ENCODE data around the gene SSC4D. TPM values are rescaled to one million over a fixed set of nuclear protein-coding genes. Genes with fewer than 3 reads are reported as not detected.
"Not testable (repeated sequence)": the region's sequence is repeated elsewhere in the genome, so short reads cannot be mapped to it uniquely, and the experiment has no call there.

The SSC4D gene
- total RNA-seq, 1 experiment from 2014 or later = not detected

DNA sequence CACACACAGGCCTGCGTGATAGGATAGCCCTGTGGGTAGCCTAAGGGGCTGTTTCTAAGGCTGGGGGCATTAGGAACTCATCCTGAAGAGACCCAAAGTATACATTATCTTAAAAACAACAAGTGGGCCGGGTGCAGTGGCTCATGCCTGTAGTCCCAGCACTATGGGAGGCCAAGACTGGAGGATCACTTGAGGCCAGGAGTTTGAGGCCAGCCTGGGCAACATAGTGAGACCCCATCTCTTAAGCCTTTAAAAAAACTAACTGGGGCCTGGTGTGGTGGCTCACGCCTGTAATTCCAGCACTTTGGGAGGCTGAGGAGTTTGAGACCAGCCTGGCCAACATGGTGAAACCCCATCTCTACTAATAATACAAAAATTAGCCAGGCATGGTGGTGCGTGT lies 16.1 kb upstream of the SSC4D start:
- not testable (repeated sequence) for H3K9ac ChIP-seq (ENCODE audit: low read length); H3K27me3 ChIP-seq (ENCODE audit: low read length); DNase-seq; H3K9me2 ChIP-seq (replicated peaks; ENCODE audit: insufficient read depth, low read length); H4K20me1 ChIP-seq (ENCODE audit: insufficient read depth, low read depth, low read length); H3K4me1 ChIP-seq (ENCODE audit: low read length); H3K4me3 ChIP-seq (ENCODE audit: low read length); H3K36me3 ChIP-seq (ENCODE audit: insufficient read depth, low read length); H3K79me2 ChIP-seq (ENCODE audit: low read length); H3K27ac ChIP-seq (ENCODE audit: low read length); H3K4me2 ChIP-seq (ENCODE audit: low read depth, low read length, poor library complexity, severe bottlenecking); H3K9me3 ChIP-seq (ENCODE audit: low read length); H2AFZ ChIP-seq (ENCODE audit: low read length)

DNA sequence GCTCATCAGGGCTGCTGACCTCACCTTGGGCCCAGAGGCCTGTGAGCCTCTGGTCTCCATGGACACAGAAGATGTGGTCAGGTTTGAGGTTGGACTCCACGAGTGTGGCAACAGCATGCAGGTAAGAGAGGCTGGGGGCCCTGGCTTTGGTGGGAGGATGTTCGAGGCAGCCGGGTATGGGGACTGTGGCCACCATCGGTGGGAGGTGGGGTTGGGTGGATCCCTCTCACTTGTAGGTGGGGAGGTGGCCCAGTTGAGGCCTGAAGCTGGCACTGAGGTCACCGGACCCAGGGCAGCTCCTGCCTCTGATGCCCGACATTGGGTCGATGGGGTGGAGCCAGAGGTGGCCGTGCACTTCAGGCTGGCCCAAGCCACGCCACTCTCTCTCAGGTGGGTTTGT lies 15.7 kb upstream of the SSC4D start:
- Histone ChIP-seq H3K4me1 (ENCODE audit: low read length) (peaks cover 5% of the 10 kb centered on the region), H4K20me1 (ENCODE audit: insufficient read depth, low read depth, low read length) (no peaks in the 10 kb centered on the region), H3K9me3 (ENCODE audit: low read length) (no peaks in the 10 kb centered on the region), H3K9me2 (replicated peaks; ENCODE audit: insufficient read depth, low read length) (no peaks in the 10 kb centered on the region), H3K4me3 (ENCODE audit: low read length) (no peak overlapping the region), H3K79me2 (ENCODE audit: low read length) (no peaks in the 10 kb centered on the region), H3K27ac (ENCODE audit: low read length) (no peak overlapping the region), H3K4me2 (ENCODE audit: low read depth, low read length, poor library complexity, severe bottlenecking) (no peak overlapping the region), H3K36me3 (ENCODE audit: insufficient read depth, low read length) (no peaks in the 10 kb centered on the region), H3K9ac (ENCODE audit: low read length) (no peak overlapping the region), H2AFZ (ENCODE audit: low read length) (no peak overlapping the region), H3K27me3 (ENCODE audit: low read length) (no peaks in the 10 kb centered on the region)
- no peak for DNase-seq

DNA sequence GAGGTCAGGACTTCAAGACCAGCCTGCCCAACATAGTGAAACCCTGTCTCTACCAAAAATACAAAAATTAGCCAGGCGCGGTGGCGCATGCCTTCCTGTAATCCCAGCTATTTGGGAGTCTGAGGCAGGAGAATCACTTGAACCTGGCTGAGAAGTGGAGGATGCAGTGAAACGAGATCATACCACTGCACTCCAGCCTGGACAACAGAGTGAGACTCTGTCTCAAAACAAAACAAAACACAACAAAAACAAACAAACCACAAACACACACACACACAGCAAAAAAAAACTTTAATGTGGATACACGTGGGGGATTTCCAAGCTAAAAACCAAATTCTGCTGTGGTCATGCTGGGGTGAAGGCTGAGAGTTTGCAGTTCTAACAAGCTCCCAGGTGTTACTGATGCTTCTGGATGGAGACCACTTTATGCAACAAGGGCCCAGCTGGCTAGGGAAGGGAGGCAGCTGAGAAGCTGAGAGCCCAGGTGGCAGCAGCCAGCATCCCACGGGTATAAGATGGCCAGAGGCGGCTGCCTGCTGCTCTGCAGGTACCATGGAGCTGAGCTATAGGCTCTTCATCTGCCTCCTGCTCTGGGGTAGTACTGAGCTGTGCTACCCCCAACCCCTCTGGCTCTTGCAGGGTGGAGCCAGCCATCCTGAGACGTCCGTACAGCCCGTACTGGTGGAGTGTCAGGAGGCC lies 15.1 kb upstream of the SSC4D start, which contains the start of gene ZP3:
TSS of gene ZP3 (plus strand) at position 538 of the 699 bp plus-strand sequence. CDS start at position 553, 15 bp downstream.
- no peaks in the 10 kb centered on the region for H3K27me3 ChIP-seq (ENCODE audit: low read length)
- H3K4me1 ChIP-seq (ENCODE audit: low read length) = peaks cover 5% of the 10 kb centered on the region
- no peaks in the 10 kb centered on the region for H3K79me2 ChIP-seq (ENCODE audit: low read length)
- no peak within 1 kb of the TSS for H3K4me2 ChIP-seq (ENCODE audit: low read depth, low read length, poor library complexity, severe bottlenecking)
- no peaks in the 10 kb centered on the region for H3K36me3 ChIP-seq (ENCODE audit: insufficient read depth, low read length)
- no peak within 1 kb of the TSS for H3K9ac ChIP-seq (ENCODE audit: low read length)
- no peaks in the 10 kb centered on the region for H4K20me1 ChIP-seq (ENCODE audit: insufficient read depth, low read depth, low read length)
- no peak within 1 kb of the TSS for H2AFZ ChIP-seq (ENCODE audit: low read length)
- no peak within 1 kb of the TSS for H3K4me3 ChIP-seq (ENCODE audit: low read length)
- DNase-seq = no peak
- H3K9me2 ChIP-seq (replicated peaks; ENCODE audit: insufficient read depth, low read length) = no peaks in the 10 kb centered on the region
- H3K27ac ChIP-seq (ENCODE audit: low read length) = no peak within 1 kb of the TSS
- H3K9me3 ChIP-seq (ENCODE audit: low read length) = no peaks in the 10 kb centered on the region

DNA sequence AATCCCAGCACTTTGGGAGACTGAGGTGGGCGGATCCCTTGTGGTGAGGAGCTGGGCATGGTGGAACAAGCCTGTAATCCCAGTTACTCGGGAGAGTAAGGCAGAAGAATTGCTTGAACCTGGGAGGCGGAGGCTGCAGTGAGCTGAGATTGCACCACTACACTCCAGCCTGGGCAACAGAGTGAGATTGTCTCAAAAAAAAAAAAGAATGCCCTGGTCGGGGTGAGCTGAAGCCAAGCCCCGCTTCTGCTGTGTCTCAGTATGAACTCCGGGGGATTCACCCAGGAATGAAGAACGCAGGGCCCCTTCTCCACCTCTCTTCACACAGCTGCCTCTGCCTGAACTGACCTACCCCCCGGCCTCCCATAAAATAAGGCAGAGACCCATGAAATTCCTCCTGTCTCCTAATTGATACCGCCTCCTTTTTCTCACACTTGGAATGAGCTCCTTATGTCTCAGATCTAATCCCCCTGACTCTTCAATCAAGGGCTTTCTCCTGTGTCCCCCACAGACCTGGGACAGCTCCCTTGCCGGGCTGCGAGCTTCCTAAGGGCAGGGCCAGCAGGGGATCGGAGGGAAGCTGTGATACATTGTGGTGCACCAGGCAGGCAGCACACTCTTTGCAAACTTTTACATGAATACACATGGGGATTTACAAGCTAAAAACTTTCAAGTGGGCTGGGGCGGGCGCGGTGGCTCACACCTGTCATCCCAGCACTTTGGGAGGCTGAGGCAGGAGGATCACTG lies 14.3 kb upstream of the SSC4D start:
- DNase-seq = no peak
- Histone ChIP-seq H4K20me1 (ENCODE audit: insufficient read depth, low read depth, low read length) (no peaks in the 10 kb centered on the region), H3K79me2 (ENCODE audit: low read length) (no peaks in the 10 kb centered on the region), H3K4me1 (ENCODE audit: low read length) (peaks cover 5% of the 10 kb centered on the region), H3K27ac (ENCODE audit: low read length) (no peak overlapping the region), H3K27me3 (ENCODE audit: low read length) (no peaks in the 10 kb centered on the region), H3K9me3 (ENCODE audit: low read length) (no peaks in the 10 kb centered on the region), H3K9me2 (replicated peaks; ENCODE audit: insufficient read depth, low read length) (no peaks in the 10 kb centered on the region), H2AFZ (ENCODE audit: low read length) (no peak overlapping the region), H3K36me3 (ENCODE audit: insufficient read depth, low read length) (no peaks in the 10 kb centered on the region), H3K4me2 (ENCODE audit: low read depth, low read length, poor library complexity, severe bottlenecking) (no peak overlapping the region), H3K9ac (ENCODE audit: low read length) (no peak overlapping the region), H3K4me3 (ENCODE audit: low read length) (no peak overlapping the region)

DNA sequence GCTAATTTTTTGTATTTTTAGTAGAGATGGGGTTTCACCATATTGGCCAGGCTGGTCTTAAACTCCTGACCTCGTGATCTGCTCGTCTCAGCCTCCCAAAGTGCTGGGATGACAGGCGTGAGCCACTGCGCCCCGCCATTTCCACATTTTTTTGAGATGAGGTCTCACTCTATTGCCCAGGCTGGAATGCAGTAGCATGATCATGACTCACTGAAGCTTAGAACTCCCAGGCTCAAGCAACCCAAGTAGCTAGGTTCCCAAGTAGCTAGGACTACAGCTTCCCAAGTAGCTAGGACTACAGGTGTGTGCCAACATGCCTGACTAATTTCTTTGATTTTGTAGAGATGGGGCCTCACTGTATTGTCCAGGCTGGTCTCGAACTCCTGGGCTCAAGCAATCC lies 11.6 kb upstream of the SSC4D start:
- H4K20me1 ChIP-seq (ENCODE audit: insufficient read depth, low read depth, low read length); H3K9me3 ChIP-seq (ENCODE audit: low read length); H3K36me3 ChIP-seq (ENCODE audit: insufficient read depth, low read length); H3K79me2 ChIP-seq (ENCODE audit: low read length); H2AFZ ChIP-seq (ENCODE audit: low read length); DNase-seq; H3K9me2 ChIP-seq (replicated peaks; ENCODE audit: insufficient read depth, low read length); H3K27me3 ChIP-seq (ENCODE audit: low read length); H3K27ac ChIP-seq (ENCODE audit: low read length); H3K4me3 ChIP-seq (ENCODE audit: low read length); H3K4me1 ChIP-seq (ENCODE audit: low read length); H3K4me2 ChIP-seq (ENCODE audit: low read depth, low read length, poor library complexity, severe bottlenecking); H3K9ac ChIP-seq (ENCODE audit: low read length): not testable (repeated sequence)

DNA sequence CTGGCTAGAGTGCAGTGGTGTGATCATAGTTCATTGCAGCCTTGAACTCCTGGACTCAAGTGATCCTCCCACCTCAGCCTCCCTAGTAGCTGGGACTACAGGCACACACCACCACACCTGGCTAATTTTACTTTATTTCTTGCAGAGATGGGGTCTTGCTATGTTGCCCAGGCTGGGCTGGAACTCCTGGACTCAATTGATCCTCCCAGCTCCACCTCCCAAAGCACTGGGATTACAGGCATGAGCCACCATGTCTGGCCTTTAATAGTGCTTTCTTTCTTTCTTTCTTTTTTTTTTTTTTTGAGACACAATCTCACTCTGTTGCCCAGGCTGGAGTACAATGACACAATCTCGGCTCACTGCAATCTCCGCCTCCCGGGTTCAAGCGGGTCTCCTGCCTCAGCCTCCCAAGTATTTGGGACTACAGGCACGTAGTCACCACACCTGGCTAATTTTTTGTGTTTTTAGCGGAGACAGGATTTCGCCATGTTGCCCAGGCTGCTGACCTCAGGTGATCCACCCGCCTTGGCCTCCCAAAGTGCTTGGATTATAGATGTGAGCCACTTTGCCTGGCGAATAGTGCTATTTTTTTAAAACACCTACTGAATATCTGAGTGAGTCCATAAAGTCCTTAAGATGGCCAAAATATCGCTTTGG lies 8.3 kb upstream of the SSC4D start:
- H2AFZ ChIP-seq (ENCODE audit: low read length); H3K79me2 ChIP-seq (ENCODE audit: low read length); H3K36me3 ChIP-seq (ENCODE audit: insufficient read depth, low read length); H3K4me3 ChIP-seq (ENCODE audit: low read length); H3K27ac ChIP-seq (ENCODE audit: low read length); H3K9ac ChIP-seq (ENCODE audit: low read length); H3K27me3 ChIP-seq (ENCODE audit: low read length); H3K4me1 ChIP-seq (ENCODE audit: low read length); DNase-seq; H3K9me3 ChIP-seq (ENCODE audit: low read length); H3K4me2 ChIP-seq (ENCODE audit: low read depth, low read length, poor library complexity, severe bottlenecking); H4K20me1 ChIP-seq (ENCODE audit: insufficient read depth, low read depth, low read length); H3K9me2 ChIP-seq (replicated peaks; ENCODE audit: insufficient read depth, low read length): not testable (repeated sequence)

DNA sequence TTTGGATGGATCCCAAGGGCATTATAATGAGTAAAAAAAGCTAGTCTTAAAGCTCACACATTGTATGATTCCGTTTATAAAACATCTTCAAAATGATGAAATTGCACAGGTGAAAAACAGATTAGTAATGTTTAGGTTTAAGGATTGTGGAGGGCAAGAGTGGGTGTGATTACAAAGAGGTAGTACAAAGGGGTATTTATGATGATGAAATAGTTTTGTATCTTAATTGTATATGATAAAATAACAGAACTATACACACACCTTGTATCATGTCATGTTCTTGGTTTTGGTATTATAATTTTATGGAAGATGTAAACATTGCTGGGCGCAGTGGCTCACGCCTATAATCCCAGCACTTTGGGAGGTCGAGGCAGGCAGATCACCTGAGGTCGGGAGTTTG lies 2.8 kb upstream of the SSC4D start:
- no peaks in the 10 kb centered on the region for H3K36me3 ChIP-seq (ENCODE audit: insufficient read depth, low read length)
- no peaks in the 10 kb centered on the region for H3K4me1 ChIP-seq (ENCODE audit: low read length)
- no peak overlapping the region for H3K4me3 ChIP-seq (ENCODE audit: low read length)
- H4K20me1 ChIP-seq (ENCODE audit: insufficient read depth, low read depth, low read length) = no peaks in the 10 kb centered on the region
- H3K4me2 ChIP-seq (ENCODE audit: low read depth, low read length, poor library complexity, severe bottlenecking) = no peak overlapping the region
- no peak for DNase-seq
- H2AFZ ChIP-seq (ENCODE audit: low read length) = no peak overlapping the region
- H3K9ac ChIP-seq (ENCODE audit: low read length) = no peak overlapping the region
- H3K9me2 ChIP-seq (replicated peaks; ENCODE audit: insufficient read depth, low read length) = no peaks in the 10 kb centered on the region
- no peak overlapping the region for H3K27ac ChIP-seq (ENCODE audit: low read length)
- no peaks in the 10 kb centered on the region for H3K9me3 ChIP-seq (ENCODE audit: low read length)
- no peaks in the 10 kb centered on the region for H3K27me3 ChIP-seq (ENCODE audit: low read length)
- no peaks in the 10 kb centered on the region for H3K79me2 ChIP-seq (ENCODE audit: low read length)

DNA sequence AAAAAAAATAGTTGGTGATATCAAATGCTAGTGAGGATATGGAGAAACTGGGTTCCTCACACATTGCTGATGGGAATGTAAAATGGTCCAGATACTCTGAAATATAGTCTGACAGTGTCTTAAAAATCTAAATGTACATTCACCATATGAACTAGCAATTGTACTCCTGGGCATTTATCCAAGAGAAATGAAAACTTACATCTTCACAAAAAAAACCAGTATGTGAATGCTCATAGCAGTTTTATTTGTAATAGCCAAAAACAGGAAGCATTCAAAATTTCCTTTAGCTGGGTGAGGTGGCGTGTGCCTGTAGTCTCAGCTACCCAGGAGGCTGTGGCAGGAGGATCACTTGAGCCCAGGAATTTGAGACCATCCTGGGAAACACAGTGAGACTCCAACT lies 2.1 kb upstream of the SSC4D start:
- H3K4me2 ChIP-seq (ENCODE audit: low read depth, low read length, poor library complexity, severe bottlenecking) = no peak overlapping the region
- H3K27me3 ChIP-seq (ENCODE audit: low read length) = no peaks in the 10 kb centered on the region
- no peaks in the 10 kb centered on the region for H3K9me2 ChIP-seq (replicated peaks; ENCODE audit: insufficient read depth, low read length)
- H3K4me3 ChIP-seq (ENCODE audit: low read length) = no peak overlapping the region
- H3K36me3 ChIP-seq (ENCODE audit: insufficient read depth, low read length) = no peaks in the 10 kb centered on the region
- H3K79me2 ChIP-seq (ENCODE audit: low read length) = no peaks in the 10 kb centered on the region
- H4K20me1 ChIP-seq (ENCODE audit: insufficient read depth, low read depth, low read length) = no peaks in the 10 kb centered on the region
- H3K9ac ChIP-seq (ENCODE audit: low read length) = no peak overlapping the region
- no peak for DNase-seq
- H3K4me1 ChIP-seq (ENCODE audit: low read length) = no peaks in the 10 kb centered on the region
- H3K27ac ChIP-seq (ENCODE audit: low read length) = no peak overlapping the region
- no peaks in the 10 kb centered on the region for H3K9me3 ChIP-seq (ENCODE audit: low read length)
- no peak overlapping the region for H2AFZ ChIP-seq (ENCODE audit: low read length)
